GM18517 (cell line): ENCODE data around the gene CFAP46.
"Not testable (repeated sequence)": the region's sequence is repeated elsewhere in the genome, so short reads cannot be mapped to it uniquely, and the experiment has no call there.

ENCODE experiments used
- ATAC-seq: cut with Tn5 transposase; IDR thresholded peaks from one replicate; pipeline ENCODE4 v1.9.1; 2021; ENCODE audit warnings: mild to moderate bottlenecking, moderate library complexity; ENCODE audit not compliant: unreplicated experiment

The CFAP46 gene

DNA sequence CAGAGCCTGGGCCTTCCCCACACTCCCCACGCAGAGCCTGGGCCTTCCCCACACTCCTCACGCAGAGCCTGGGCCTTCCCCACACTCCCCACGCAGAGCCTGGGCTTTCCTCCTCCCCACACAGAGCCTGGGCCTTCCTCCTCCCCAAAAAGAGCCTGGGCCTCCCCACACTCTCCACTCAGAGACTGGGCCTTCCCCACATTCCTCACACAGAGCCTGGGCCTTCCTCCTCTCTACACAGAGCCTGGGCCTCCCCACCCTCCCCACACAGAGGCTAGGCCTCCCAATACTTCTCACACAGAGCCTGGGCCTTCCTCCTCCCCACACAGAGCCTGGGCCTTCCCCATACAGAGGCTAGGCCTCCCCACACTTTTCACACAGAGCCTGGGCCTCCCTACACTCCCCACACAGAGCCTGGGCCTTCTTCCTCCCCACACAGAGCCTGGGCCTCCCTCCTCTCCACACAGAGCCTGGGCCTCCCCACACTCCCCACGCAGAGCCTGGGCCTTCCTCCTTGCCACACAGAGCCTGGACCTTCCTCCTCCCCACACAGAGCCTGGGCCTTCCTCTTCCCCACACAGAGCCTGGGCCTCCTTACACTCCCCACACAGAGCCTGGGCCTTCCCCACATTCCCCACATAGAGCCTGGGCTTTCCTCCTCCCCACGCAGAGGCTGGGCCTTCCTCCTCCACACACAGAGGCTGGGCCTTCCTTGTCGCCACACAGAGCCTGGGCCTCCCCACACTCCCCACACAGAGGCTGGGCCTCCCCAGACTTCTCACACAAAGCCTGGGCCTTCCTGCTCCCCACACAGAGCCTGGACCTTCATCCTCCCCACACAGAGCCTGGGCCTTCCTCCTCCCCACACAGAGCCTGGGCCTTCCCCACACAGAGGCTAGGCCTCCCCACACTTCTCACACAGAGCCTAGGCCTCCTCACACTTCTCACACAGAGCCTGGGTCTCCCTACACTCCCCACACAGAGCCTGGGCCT, 10.8 kb downstream of the CFAP46 start:
- not testable (repeated sequence) for ATAC-seq

DNA sequence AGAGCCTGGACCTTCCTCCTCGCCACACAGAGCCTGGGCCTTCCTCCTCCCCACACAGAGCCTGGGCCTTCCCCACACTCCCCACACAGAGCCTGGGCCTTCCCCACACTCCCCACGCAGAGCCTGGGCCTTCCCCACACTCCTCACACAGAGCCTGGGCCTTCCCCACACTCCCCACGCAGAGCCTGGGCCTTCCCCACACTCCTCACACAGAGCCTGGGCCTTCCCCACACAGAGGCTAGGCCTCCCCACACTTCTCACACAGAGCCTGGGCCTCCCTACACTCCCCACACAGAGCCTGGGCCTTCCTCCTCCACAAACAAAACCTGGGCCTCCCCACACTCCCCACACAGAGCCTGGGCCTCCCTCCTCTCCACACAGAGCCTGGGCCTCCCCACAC, 11.7 kb downstream of the CFAP46 start:
- ATAC-seq: not testable (repeated sequence)

DNA sequence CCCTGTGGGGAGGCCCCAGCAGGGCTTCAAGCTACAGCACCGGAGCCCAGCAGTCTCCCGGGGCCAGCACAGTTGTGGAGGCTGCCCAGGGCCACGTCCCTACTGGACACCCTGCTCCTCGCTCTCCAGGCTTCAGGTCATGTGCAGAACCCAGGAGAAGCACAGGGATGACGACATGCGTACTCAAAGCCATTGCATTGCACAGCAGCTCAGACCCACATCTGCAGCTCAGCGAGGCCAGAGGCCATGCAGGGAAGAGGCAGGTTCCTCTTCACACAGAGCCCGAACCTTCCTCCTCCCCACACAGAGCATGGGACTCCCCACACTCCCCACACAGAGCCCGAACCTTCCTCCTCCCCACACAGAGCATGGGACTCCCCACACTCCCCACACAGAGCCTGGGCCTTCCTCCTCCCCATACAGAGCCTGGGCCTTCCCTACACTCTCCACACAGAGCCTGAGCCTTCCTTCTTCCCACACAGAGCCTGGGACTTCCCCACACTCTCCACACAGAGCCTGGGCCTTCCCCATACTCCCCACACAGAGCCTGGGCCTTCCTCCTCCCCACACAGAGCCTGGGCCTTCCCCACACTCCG, 12.3 kb downstream of the CFAP46 start:
- no peak for ATAC-seq

DNA sequence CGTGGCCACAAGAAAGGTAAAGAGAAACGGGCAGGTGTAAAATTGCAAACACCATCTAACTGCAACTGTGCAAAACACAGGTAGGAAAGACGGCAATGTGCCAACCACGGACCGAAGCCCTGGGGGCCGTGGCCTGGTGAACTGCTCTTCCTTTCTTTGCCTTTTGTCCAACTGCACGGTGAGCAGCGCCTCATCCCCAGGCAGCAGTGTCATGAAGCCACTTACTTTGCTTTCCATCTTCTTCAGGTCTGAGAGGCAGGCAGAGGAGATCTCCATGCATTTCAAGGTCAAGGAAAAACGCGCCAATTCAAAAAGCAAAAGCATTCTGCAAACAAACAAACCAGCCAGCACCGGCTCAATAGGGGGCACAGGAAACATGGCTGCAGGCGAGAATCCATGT, 12.9 kb downstream of the CFAP46 start:
- ATAC-seq: no peak

DNA sequence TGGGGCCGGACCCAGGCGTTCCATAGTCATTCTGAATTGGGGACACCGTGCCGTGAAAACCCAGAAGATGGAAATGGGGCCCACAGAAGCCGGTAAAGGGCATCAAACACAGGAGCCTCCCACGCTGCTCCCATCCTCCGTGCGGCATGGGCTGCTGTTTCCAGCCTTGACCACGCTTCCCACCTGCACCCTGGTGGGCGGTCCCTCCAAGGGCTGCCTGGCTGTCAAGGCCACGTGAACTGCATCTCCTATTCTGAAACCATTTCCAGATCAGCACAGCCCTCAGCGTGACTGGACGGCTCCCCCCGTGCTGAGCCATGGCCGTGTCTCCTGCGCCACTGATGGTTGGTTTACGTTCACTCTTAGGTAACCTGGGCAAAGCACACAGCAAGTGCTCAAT, 14.1 kb downstream of the CFAP46 start:
- ATAC-seq: no peak

DNA sequence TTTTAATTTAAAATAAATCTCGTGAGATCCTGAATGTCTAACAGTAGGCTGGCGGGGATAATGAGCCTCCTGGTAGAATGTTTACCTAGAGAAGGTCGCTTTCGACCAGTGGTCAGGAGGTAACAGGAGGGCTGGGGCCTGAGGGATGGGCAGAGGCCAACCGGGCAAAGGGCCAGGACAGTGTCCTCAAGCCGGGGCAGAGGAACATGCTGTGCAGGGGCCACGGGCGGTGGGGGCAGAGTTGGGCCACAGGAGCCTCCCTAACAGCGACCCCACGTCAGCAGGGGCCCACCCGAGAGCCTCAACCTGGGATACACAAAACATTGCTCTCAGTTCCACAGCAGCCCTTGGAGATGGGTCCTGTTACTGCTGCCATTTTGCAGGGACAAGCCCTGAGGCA, 14.5 kb downstream of the CFAP46 start:
- no peak for ATAC-seq

DNA sequence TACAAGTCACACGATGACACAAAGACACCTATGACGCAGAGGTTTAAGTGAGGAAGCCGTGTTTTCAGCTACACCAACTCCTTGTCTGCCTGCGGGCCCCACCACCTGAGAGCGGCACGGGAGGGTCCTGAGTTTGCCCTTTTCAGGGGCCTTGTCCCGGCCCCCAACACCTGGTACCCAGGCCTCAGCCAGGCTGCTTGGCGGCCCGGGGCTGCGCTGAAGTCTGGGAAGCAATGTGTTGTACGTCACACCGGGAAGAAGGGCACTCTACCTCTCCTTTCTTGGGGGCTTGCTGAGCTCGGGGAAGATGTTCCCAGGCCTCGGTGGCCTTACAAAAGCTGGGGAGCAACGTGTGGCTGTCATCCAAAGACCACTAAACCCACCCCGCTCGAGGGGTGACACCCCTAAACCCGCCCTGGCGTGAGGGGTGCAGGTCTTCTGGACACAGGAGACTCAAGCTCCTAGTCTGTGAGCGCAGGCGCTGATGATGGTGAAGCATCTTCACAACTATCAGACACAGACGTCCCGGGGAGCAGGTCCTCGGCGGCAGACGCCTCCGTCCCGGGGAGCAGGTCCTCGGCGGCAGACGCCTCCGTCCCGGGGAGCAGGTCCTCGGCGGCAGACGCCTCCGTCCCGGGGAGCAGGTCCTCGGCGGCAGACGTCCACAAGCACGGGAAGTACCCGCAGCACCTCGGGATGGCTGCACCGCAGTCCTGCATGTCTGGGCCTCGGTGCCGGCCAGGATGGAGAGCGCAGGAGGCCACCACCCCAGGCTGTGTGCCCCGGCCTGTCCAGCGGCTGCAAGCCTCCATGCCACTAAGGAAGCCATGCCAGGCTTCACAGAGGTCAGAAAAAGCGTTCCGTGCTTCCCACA, 15.4 kb downstream of the CFAP46 start:
- no peak for ATAC-seq

DNA sequence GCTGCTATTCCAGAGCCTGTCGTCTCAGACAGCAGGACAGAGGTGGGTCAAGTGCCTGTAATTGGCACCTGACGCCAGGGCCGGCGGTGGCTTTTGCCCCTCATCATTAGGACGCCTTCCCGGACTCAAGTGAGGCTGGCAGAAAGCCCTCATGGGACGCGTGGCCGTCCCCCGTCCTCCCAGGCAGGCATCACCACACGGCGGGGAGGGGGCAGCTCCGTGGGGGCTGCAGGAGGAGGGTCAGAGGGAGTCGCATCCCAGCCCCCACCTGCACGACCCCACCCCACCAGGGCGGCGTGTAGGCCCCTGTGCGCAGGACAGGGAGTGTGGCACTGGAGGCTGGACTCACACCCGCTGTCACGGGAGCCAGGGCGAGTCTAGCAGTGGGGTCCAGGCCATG, 16.3 kb downstream of the CFAP46 start:
- ATAC-seq: no peak

DNA sequence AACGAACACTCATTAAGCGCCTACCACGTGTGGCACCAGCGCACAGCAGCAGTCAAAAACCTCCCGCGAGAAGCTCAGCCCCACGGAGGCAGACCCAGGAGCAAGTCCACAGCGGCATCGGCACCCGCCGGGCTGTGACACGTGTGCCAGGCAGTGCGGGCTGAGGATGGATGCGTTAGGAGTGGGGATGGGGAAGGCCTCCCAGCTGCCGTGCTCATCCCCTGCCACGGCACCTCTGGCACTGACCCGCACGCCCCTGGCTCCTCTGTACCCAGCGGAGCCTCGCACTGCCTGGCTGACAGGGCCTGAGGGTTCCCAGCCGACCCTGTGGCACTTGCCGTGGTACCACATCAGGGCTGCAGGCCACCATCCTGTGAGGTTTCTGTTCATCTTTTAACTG, 16.8 kb downstream of the CFAP46 start:
- no peak for ATAC-seq

DNA sequence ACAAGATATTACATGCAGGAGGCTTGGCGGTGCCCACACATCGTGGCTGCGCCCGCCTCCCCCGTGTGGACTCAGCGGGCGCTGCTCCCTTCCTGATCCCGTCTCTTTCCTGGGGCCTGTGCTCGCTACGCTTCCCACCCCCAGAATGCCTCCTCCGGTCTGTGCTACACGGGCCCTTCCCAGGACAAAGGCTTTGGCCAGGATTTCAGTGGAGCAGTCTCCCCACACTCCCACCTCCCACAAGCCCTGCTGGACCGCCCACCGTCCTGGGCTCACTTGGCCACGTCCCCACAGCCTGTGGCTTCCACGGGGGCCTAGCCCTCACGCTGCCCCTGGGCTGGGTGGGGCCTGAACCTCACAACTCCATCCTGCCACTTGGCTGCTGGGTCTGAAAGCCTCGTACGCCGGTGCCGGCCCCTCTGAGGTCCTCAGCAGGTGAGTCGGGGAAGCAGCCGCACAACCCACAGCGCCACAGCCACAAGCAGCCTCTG, 17.3 kb downstream of the CFAP46 start:
- no peak for ATAC-seq

DNA sequence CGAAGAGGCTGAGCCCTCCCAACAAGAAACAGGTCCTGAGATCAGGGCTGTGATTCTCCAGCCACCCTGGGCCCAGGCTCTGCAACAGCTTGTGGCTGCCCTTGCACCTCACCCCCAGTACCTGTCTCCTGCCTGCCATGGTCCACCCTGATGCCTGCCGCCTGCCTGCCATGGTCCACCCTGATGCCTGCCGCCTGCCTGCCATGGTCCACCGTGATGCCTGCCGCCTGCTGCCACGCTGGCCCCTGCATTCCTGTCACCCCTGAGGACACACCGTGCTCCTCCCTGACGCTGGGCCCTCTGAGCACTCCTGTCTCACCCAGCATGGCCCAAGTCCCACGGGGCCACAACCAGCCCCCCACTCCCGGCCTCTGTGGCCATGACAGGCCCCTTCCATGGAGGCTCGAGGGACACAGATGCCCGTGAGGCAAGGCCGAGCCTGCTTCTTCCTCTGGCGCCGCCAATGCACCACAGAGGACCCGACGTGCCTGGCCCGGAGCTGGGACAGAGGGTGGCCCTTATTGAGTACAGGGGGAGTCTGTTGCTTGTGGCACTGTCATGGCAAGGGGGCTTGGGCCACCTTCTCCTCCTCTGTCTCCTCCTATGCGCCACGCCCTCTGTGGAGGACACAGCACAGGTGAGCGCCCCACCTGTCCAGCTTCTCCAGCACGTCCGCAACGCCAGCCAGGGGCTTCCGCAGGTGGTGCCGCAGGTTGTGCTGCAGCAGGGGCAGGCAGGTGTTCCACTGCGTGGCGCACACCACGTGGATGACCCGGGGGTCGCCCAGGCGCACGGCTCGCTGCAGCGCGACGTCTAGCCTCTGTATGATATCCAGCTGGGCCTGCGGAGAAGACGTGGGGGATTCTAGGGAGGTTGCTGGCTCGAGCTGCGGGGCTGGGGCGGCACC, 18.1 kb downstream of the CFAP46 start:
- no peak for ATAC-seq

DNA sequence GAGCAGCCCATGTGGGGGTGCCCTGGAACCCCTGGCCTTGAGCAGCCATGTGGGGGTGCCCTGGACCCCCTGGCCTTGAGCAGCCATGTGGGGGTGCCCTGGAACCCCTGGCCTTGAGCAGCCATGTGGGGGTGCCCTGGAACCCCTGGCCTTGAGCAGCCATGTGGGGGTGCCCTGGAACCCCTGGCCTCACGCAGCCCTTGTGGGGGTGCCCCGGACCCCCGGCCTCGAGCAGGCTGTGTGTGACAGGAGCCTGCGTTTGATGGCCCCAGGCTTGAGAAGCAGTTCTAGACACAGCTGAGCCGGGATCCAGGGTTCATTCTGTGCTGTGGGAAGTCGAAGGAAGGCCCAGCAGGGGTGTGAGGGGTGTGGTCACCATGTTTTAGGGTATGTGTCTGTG, 19.0 kb downstream of the CFAP46 start:
- ATAC-seq: not testable (repeated sequence)

DNA sequence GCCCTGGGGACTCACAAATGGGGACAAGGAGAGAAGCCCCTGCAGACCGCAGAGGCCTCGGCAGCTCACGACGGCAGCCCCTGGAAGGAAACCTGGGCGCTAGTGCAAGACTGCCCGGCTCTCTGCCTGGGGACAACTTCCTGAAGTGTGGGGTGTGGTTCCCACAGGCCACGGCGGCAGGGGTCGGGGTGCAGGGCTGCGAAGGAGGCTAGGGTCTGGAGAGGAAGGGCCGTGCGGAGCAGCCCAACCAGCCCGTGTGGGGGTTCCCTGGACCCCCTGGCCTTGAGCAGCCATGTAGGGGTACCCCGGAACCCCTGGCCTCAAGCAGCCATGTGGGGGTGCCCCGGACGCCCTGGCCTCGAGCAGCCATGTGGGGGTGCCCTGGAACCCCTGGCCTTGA, 19.5 kb downstream of the CFAP46 start:
- ATAC-seq: no peak

DNA sequence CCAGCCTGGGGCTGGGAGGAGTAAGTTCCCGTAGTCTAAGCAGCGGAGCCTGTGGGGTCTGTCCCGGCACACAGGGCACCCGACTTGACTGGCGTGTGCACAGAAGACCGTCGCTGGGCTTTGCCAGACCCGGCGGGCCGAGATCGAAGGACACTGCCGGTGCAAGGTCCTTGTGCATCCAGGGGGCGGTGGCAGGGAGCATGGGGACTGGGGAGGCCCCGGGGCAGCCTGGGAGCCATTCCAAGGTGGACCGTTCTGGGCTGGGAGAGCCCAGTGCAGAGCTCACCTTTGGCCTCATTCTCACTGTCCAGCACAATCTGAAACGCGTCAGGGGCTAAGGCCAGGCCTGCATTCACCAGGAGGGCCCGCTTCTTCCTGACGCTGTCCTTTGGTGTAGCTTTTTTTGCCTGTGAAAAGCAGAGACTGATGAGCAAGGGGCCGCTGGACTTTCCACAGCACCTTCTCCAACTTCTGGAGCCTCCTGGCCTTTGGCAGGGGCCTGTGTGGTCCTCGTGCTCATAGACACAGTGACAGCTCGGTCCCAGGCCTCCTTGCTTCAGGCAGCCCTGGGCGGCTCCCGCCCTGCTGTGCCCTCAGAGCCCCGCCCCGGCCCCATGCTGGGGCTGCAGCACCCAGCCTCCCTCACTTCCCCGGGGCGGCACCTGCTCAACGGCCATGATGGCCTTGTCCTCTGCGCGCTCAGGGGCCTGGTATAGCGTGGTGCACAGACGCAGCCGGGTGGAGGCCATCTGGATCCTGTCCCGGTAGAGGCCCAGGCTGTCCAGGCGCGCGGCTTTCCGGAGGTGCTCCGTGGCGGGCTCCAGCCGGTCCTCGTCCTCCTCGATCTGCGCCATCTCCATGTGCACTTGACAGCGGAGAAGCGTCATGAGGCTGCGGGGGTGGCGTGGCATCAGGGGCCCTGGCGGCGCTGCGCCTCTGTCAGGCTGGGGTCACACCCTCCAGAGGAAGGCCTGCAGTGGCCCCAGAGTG, 20.3 kb downstream of the CFAP46 start:
- no peak for ATAC-seq

DNA sequence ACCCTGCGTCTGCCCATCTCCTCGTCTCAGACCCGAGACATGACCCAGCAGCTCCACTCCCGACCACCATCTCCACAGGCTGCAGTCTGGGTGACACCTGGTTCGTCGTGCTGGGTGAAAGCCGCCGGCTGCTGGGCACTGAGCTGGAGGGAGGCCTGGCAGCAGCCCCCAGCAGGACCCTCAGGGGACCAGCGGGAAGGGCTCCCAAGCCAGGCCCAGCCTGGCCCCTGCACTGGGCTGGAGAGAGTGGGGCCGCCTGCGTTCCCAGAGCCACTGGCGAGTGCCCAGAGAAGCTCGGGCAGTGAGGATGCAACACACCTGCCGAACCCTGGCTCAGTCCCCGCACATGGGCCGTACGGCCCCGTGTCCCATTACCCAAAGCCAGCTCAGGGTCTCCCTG, 21.3 kb downstream of the CFAP46 start:
- ATAC-seq: no peak

DNA sequence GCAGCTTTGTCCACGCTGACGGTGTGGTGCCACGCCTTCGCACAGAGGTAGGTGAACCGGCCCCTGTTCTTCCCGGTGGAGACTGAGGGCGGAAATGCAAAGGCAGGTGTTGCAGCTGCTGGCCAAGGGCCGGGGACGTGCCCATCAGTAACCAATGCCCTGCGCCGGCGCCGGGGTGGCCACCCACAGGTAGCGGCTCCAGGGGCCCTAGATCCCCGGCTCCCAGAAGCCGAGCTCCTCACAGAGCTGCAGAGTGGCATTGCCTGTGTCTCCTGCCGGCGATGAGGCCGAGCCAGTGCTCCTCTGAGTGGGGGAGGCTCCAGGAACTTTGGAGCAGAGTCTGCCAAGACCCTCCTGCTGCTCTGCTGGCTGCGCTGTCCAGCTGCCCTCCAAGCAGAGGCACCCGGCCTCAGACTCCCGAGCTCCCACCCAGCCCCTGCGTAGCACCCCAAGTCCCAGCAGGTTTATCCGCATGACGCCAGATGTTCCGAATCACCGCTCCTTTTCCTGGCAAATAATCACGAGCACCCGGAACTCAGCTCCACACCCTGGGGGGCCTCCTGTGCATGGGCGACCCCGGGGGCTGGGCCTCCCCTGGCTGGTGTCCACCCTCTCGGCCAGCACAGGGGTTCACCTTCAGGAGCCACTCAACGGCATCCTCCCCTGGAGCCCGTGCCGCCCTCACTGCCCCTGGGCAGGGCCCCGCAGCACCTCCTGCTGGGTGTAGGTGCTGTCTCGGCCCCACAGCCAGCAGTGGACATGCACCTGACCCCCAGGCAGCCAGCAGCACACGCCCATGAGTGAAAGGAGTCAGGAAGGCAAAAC, 22.1 kb downstream of the CFAP46 start:
- no peak for ATAC-seq

DNA sequence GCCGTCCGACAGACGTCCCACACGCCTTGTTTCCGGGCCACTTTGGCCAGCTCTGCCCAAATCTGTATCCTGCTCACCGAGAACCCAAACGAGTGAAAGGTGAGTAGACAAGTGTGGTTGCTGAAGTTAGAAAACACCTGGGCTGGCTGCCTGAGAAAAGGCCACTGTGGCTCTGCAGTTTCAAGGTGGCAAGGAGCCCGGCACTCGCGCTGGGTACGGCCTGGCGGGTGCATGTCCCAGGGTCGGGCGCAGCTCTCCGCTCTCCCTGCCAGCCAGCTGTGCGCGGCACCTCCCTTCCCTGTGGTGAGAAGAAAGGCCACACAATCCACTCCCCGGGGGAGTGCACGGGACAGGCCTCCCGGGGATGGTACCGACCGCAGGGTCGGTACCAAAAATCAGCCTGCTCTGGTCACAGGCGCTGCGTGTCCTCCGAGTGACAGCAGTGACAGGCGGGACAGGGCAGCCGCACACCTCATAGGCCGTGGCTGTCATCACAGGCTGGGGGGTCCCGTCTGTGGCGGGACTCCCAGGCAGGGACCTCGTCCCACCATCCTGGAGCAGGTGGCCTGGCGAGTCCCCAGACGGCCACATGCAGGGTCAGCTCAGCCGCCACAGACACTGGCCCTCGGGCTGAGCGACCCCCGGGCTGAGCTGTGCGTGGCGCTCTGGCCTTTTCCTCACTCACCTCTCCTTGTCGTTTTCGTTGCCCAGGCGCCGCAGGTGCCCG, 22.8 kb downstream of the CFAP46 start:
- no peak for ATAC-seq
